HL-60/S4 treated with phorbol 12-myristate 13-acetate at 8.2 ng/mL for 4 days and 3 days (cell line): ENCODE measurements around the gene ARHGAP10.

Experiments used
- in situ Hi-C: fragments of 300-500 bp; cut with MboI; formaldehyde crosslinking; loops from 2 replicates; pipeline ENCODE4 v1.15.0; 2022; ENCODE audit warnings: low sequenced_read_pairs

The ARHGAP10 gene

GRCh38 chr4:147943159-147943638, 211.3 kb downstream of the ARHGAP10 start:
- in situ Hi-C loops = no loop called here

- in situ Hi-C loops = no loop called here
These were observed 212.4 kb downstream of the ARHGAP10 start for GRCh38 chr4:147944249-147944648.

DNA sequence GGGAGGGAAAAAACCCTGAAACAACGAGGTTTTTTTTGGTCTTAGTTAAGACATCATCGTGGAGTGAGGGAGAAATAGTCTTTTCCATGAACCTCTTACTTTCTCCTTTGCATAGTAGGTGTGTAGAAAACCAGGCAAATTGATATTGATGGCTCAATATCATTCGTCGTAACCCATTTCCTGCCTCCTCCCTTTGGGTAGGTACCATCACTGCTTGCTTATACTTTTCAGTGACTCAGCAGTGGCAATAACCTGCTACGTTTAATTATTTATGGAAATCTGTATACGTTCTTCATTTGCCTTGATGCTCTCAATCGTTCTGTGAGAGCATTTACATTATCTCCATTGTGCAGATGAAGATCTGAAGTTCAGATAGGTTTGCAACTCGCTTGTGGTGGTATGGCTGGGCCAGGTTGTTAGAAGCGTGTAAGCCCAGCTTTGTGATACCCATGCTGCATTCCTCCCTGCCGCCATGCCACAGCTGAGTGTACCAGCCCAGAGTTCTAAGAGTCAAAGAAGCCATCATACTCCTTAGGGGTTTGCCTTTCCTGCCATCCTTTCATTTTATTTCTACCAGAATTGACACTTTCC, 212.9 kb downstream of the ARHGAP10 start:
- in situ Hi-C loops = no loop called here

GRCh38 chr4:147948336-147948735, 216.4 kb downstream of the ARHGAP10 start:
- in situ Hi-C loops = no loop called here

DNA sequence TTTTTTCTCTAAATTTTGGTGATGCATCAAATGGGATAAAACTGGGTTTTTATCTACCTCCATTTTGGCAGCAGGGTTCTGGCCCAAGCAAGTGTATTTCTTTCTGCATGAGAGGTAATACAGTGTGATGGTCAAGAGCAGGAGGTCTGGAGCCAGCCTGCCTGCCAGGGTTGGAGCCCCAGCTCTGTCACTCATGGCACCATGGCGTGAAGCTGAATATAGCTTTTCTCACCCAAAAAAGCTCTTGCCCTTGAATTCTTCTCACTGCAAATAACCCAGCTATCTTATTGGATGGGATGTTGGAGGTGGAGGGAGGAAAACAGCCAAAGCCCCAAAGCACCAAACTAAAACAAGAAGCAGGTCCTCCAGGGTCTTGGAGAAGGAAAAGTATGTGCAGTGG, 218.4 kb downstream of the ARHGAP10 start:
- in situ Hi-C loops = no loop called here

- in situ Hi-C loops = no loop called here
These were observed 219.0 kb downstream of the ARHGAP10 start for GRCh38 chr4:147950841-147951240.

GRCh38 chr4:147954850-147955249, 223.0 kb downstream of the ARHGAP10 start:
- in situ Hi-C loops = no loop called here

DNA sequence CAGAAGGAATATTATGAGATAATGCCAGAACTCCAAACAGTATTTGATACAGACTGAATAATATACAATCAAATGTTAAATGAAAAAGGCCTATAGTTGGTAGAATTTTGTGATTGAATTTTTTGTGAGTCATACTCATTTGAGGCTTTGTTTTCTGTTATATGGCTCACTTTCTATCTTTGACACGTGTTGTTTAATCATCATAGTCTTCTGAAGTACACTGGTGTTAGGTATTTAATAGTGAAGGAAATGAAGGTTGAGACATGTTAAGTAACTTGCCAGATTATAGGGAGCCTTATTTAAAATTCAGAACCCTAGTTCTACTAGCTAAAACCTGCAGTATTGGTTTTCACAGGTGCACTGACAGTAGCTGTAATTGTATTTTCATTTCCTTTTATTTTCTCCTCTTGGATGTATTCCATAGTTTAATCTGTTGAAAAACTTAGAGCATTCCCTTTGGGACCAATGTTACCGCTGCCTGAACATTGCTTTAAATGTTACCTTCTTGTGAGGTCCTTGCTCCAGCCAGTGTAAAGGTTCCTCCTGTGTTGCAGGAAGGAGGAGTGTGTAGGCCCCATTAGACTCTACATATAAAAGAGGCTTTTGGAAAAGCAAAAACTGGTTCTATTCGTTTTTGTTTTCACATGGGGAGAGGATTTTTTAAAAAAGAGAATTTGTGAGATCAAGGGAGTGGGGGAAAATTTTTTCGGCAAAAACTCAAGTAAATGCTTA, 224.1 kb downstream of the ARHGAP10 start:
- in situ Hi-C loops = no loop called here

DNA sequence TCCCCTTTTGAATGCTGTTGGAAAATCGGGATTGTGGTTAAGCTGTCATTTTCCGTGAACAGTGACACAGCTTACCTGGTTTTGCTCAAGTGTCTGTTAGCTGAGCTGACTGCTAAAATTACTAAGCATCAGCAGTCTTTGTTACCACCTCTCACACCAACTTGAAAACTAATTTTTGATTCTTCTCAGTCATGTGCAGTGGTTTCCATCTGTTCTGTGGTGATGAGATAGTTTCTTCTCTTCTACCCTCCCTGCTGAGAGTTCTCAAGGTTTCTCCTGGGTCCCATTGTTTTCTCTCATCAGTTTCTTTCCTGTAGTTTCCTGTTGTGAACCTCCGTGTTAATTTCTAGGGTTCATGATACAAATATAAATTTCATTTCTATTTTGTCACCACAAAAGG, 225.6 kb downstream of the ARHGAP10 start:
- in situ Hi-C loops = no loop called here

GRCh38 chr4:147958057-147958456, 226.2 kb downstream of the ARHGAP10 start:
- in situ Hi-C loops = no loop called here

DNA sequence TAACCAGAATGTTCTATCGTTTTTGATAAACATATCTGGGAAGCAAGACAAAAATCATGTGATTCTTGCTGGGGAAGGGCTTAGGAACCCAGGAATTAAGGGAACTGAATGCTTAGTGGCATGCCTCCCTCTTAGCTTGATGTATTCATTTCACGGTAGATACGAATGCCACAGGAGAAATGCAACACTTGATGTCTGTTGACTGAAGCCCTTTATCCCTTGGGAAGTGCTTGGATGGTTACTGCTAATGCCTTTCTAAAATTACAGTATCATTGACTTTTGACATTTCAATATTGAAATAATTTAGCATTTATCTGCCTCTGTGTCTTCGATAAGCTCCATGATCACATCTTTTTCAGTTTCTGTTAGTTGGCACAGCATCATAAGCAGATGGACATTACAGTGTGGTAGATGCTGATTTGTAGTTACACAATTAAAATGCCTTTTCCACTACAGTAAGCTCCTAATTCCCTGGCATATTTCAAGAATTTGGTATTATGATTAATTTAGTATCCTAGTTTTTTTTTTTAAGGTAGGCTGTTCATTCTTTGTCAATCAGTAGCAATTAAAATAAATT, 226.7 kb downstream of the ARHGAP10 start:
- in situ Hi-C loops = no loop called here

DNA sequence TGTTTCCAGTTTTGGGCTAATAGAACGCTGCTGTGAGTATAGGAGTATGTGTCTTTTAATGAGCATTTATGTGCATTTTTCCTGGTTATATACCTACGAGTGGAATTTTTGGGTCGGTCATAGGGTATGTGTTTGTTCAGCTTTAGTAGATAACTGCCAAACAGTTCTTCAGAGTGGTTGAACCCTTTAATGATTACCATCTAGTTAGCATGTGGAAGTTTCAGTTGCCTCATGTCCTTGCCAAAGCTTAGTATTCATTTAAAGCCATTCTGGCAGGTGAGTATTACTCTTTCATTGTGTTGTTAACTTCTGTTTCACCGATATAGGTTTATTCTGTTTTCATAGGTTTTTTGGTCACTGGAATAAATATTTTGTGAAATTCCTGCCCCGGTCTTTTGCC, 229.1 kb downstream of the ARHGAP10 start:
- in situ Hi-C loops = no loop called here

DNA sequence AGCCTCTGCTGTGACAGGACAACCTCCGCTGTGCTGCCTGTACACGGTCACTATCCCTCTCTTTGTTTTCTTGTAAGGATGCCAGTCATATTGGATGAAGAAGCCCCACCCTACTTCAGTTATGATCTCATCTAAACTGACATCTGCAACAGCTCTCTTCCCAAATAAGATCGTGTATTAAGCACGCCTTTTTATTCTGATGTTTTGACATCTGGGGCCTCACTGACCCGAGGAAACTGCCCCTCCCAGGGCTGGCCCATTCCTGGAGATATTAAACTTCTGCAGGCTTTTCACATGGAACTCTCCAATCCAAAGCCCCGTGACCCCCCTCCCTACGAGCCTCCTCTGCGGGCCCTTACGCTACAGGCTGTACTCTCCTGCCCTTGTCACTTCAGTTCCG, 232.0 kb downstream of the ARHGAP10 start:
- in situ Hi-C loops = no loop called here

- in situ Hi-C loops = no loop called here
These were observed 232.5 kb downstream of the ARHGAP10 start for GRCh38 chr4:147964266-147964880.

- in situ Hi-C loops = no loop called here
These were observed 233.2 kb downstream of the ARHGAP10 start for GRCh38 chr4:147965056-147965455.

- in situ Hi-C loops = no loop called here
These were observed 234.0 kb downstream of the ARHGAP10 start for GRCh38 chr4:147965873-147966272.

- in situ Hi-C loops = no loop called here
These were observed 236.8 kb downstream of the ARHGAP10 start for GRCh38 chr4:147968641-147969040.

DNA sequence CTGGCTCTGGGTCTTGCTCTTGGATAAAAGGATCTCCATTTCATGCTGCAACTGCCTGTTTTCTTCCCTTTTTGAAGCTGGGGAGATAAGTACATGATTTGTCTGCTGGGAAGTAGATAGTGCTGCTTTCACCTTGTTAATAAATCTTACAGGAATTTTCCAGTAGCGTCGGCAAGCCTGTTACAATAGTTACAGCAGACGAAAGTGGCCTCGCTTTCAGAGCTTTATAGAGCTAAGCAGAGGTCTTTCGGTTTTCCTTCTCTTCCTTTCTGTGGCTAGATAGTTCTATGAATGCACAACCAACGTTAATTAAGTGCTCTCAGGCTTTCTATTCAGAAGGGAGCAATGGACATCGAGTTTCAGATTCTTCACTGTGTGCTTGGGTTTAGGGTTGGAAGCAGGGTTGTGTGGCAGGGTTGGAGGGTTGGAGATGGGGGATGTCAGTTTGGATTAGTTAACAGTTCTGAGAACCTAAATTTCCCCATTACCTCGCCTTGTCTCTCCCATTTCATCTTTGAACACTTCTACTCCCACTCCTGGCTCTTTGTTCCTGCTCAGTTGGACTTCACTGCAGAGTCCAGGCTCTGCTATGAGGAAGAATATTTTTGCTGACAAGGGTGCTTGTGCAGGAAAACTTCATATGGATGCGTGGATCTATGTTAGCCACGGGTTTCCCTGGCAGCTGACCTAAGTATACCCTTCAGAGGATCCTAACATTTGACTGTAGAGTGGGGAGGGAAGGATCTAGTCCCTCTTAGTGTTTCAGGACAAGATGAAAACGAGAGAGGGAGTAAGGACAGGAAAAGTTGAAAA, 237.9 kb downstream of the ARHGAP10 start:
- in situ Hi-C loops = no loop called here

GRCh38 chr4:147971116-147971515, 239.2 kb downstream of the ARHGAP10 start:
- in situ Hi-C loops = no loop called here

GRCh38 chr4:147975325-147975724, 243.4 kb downstream of the ARHGAP10 start:
- in situ Hi-C loops = no loop called here
